Endothelial cell of umbilical vein (primary cell): ENCODE data around the gene ZNF385D.

Source experiments
- CTCF ChIP-seq, 2 donors: IDR thresholded peaks; 1 replicate in 1 of 2; 2 replicates in 1 of 2; pipeline ENCODE4 v1.5.1; 2011; ENCODE audit warnings: low read length in 2 of 2, mild to moderate bottlenecking in 2 of 2, moderate library complexity in 2 of 2, control low read depth in 1 of 2, inconsistent platforms in 1 of 2, low read depth in 1 of 2; ENCODE audit not compliant: insufficient read depth in 1 of 2; ENCODE audit errors: extremely low read depth in 1 of 2
- EZH2 ChIP-seq: IDR thresholded peaks from 2 replicates; pipeline ENCODE4 v1.6.1; 2012; ENCODE audit warnings: borderline replicate concordance, low read depth, mild to moderate bottlenecking, moderate library complexity, low read length, inconsistent platforms; ENCODE audit not compliant: severe bottlenecking
- GATA2 ChIP-seq: IDR thresholded peaks from 2 replicates; pipeline ENCODE4 v1.7.0; 2011; ENCODE audit warnings: low read depth, mild to moderate bottlenecking, moderate library complexity, mixed read lengths, low read length; ENCODE audit not compliant: insufficient read length, insufficient read depth
- JUN ChIP-seq: IDR thresholded peaks from 2 replicates; pipeline ENCODE4 v1.6.1; 2011; ENCODE audit warnings: borderline replicate concordance, low read depth; ENCODE audit not compliant: insufficient read length, insufficient read depth
- MAX ChIP-seq: IDR thresholded peaks from 2 replicates; pipeline ENCODE4 v1.6.1; 2011; ENCODE audit not compliant: insufficient read depth, insufficient read length
- MYC ChIP-seq: IDR thresholded peaks from one replicate; pipeline ENCODE4 v1.6.1; 2011; ENCODE audit warnings: mild to moderate bottlenecking, low read depth, low read length
- POLR2A ChIP-seq: IDR thresholded peaks from 2 replicates; pipeline ENCODE4 v1.6.1; 2012; ENCODE audit warnings: low read depth, mild to moderate bottlenecking, control low read depth, low read length
- POLR2AphosphoS5 ChIP-seq: IDR thresholded peaks from 2 replicates; pipeline ENCODE4 v1.6.1; 2012; ENCODE audit warnings: low read depth, mild to moderate bottlenecking, control low read depth, low read length, moderate library complexity; ENCODE audit not compliant: insufficient read depth

GRCh38 chr3:21436835-21437234 is 314.2 kb downstream of the ZNF385D start:
- TF ChIP-seq CTCF (IDR thresholded peaks at IDR 0.05; ENCODE audit: extremely low read depth in 1 of 2, insufficient read depth in 1 of 2, low read depth in 1 of 2, low read length in 2 of 2) (no peak), POLR2A (no peak), JUN (no peak), EZH2 (no peak), POLR2AphosphoS5 (no peak), MAX (no peak), GATA2 (no peak), MYC (no peak)
